GM12878 (cell line): ENCODE results near the gene SUPT4H1. TPM values are rescaled to one million over a fixed set of nuclear protein-coding genes. Genes with fewer than 3 reads are reported as not detected.
A peak's percentile ranks its signal among the peaks of the same experiment; 100 is the strongest.

Experiments
- ASH2L ChIP-seq: fragments of 300-600, 200-600 bp; sonication (generic); IDR thresholded peaks from 2 replicates; pipeline ENCODE4 v1.6.1; 2017; ENCODE audit warnings: low read depth, mild to moderate bottlenecking, borderline replicate concordance
- BCL11A ChIP-seq: IDR thresholded peaks from 2 replicates; pipeline ENCODE4 v1.6.1; 2011; ENCODE audit warnings: low read depth, low read length
- FOS ChIP-seq: IDR thresholded peaks from 3 replicates; pipeline ENCODE4 v1.6.1; 2011; ENCODE audit warnings: borderline replicate concordance; ENCODE audit not compliant: insufficient read length; ENCODE audit errors: extremely low read depth
- HDAC2 ChIP-seq: fragments of 200-600 bp; sonication (generic); IDR thresholded peaks from 2 replicates; pipeline ENCODE4 v1.6.1; 2017
- IKZF1 ChIP-seq: fragments of 450-650 bp; conservative IDR thresholded peaks from 2 replicates; pipeline ENCODE4 v1.6.1; 2017; ENCODE audit warnings: antibody characterized with exemption, mild to moderate bottlenecking
- MEF2B ChIP-seq: fragments of 450-650 bp; IDR thresholded peaks from 2 replicates; pipeline ENCODE4 v1.6.1; 2018; ENCODE audit warnings: mild to moderate bottlenecking, moderate library complexity; ENCODE audit not compliant: partially characterized antibody, poor library complexity, severe bottlenecking
- NFIC ChIP-seq: IDR thresholded peaks from 2 replicates; pipeline ENCODE4 v1.6.1; 2012; ENCODE audit warnings: low read depth, mild to moderate bottlenecking, inconsistent platforms, low read length, moderate library complexity
- SIX5 ChIP-seq: IDR thresholded peaks from 2 replicates; pipeline ENCODE4 v1.6.1; 2011; ENCODE audit warnings: mild to moderate bottlenecking, low read depth, low read length, moderate library complexity; ENCODE audit not compliant: severe bottlenecking
- SMAD5 ChIP-seq: IDR thresholded peaks from 2 replicates; pipeline ENCODE4 v1.6.1; 2016; ENCODE audit warnings: antibody characterized with exemption, low read depth
- SP1 ChIP-seq: IDR thresholded peaks from one replicate; pipeline ENCODE4 v1.6.1; 2011; ENCODE audit warnings: low read depth, low read length
- ZNF217 ChIP-seq: fragments of 450-650 bp; IDR thresholded peaks from 2 replicates; pipeline ENCODE4 v1.6.1; 2017; ENCODE audit warnings: antibody characterized with exemption, mild to moderate bottlenecking
- ZNF24 ChIP-seq: fragments of 450-650 bp; IDR thresholded peaks from 2 replicates; pipeline ENCODE4 v1.6.1; 2017; ENCODE audit warnings: antibody characterized with exemption, mild to moderate bottlenecking
- polyA plus RNA-seq, 11 experiments: library from polyadenylated mRNA; depleted of rRNA in 4 of 11; unstranded in 6 of 11; stranded (reverse) in 5 of 11; fragments of >200 nt; fragmentation: Nextera tagmentation in 4 of 11; fragmentation: Illumina TruSeq in 1 of 11; extraction: Ambion mirVana in 4 of 11; extraction: Trizol in 1 of 11; gene quantifications; 1 replicate in 1 of 11; 2 replicates in 10 of 11; pipeline versions ENCODE4 v1.2.1 to v1.2.3, GENCODE V29; 2011 to 2016; ENCODE audit warnings: inconsistent platforms in 2 of 11, missing spikeins in 2 of 11, low read depth in 1 of 11
- total RNA-seq, 4 experiments: library from RNA; depleted of rRNA in 3 of 4; stranded (reverse); fragments of >200 nt in 3 of 4; fragmentation: Illumina TruSeq in 1 of 4; extraction: Trizol in 1 of 4; gene quantifications; 2 replicates each; pipeline versions ENCODE4 v1.2.1 to v1.2.3, GENCODE V29; 2013 to 2021
- TF ChIP-seq, protein P1 (sequence below): fragments of 450-650 bp; formaldehyde crosslinking; IDR thresholded peaks from 2 replicates; pipeline ENCODE4 v1.4.0; 2020; ENCODE audit warnings: mild to moderate bottlenecking, moderate library complexity
- TF ChIP-seq, protein P2 (sequence below): IDR thresholded peaks from 2 replicates; pipeline ENCODE4 v1.6.1; 2012; ENCODE audit warnings: low read depth, low read length, improper control_type of control experiment
- TF ChIP-seq, protein P3 (sequence below): IDR thresholded peaks from 2 replicates; pipeline ENCODE4 v1.6.1; 2012; ENCODE audit warnings: mild to moderate bottlenecking, low read depth, low read length
- TF ChIP-seq, protein P4 (sequence below): fragments of 450-650 bp; IDR thresholded peaks from 2 replicates; pipeline ENCODE4 v1.6.1; 2017; ENCODE audit warnings: mild to moderate bottlenecking, moderate library complexity

SUPT4H1 gene
- total and polyA plus RNA-seq, 10 of the 15 experiments (the other 5 are each of a cell fraction or from before 2014, with no cell fraction given): 83.8 to 293 (median 128) TPM

DNA sequence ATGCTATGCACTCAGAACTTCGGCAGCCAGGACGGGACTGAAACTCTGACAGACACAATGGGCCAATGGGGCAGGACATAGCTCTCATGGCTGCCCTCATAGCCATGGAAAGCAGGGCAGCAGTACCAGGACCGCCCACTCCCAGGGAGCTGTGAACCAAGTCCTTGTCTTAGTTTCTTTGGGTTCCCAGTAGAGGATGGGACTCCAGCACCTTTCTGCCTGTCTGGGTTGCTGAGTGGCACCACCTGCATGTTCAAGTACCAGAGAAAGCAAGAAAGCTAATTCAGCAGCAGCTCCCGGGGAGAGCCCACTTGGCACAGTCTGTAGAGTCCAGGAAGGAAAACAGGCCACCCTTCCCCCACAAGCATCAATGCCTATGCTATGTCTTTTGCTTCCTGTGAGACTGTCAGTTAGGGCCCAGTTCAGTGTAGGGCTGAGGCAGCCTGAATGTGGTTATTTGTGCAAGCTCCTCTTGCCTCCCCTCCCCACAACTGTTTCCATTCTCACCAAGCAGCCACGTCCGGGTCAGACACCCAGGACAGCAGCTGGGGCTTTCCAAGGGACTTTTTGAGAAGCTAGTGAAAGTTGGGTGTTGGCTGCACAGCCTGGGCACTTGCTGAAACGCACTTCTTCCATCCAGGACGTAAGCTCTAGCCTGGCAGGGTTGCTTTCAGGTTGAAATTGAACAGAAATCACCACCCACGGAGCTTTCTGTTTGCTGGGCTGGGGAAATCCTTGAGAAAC, 7.8 kb downstream of the SUPT4H1 start (continued):
- TF ChIP-seq, protein P1, sequence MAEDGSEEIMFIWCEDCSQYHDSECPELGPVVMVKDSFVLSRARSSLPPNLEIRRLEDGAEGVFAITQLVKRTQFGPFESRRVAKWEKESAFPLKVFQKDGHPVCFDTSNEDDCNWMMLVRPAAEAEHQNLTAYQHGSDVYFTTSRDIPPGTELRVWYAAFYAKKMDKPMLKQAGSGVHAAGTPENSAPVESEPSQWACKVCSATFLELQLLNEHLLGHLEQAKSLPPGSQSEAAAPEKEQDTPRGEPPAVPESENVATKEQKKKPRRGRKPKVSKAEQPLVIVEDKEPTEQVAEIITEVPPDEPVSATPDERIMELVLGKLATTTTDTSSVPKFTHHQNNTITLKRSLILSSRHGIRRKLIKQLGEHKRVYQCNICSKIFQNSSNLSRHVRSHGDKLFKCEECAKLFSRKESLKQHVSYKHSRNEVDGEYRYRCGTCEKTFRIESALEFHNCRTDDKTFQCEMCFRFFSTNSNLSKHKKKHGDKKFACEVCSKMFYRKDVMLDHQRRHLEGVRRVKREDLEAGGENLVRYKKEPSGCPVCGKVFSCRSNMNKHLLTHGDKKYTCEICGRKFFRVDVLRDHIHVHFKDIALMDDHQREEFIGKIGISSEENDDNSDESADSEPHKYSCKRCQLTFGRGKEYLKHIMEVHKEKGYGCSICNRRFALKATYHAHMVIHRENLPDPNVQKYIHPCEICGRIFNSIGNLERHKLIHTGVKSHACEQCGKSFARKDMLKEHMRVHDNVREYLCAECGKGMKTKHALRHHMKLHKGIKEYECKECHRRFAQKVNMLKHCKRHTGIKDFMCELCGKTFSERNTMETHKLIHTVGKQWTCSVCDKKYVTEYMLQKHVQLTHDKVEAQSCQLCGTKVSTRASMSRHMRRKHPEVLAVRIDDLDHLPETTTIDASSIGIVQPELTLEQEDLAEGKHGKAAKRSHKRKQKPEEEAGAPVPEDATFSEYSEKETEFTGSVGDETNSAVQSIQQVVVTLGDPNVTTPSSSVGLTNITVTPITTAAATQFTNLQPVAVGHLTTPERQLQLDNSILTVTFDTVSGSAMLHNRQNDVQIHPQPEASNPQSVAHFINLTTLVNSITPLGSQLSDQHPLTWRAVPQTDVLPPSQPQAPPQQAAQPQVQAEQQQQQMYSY (CRISPR knock-in tag): no peak
- TF ChIP-seq BCL11A (peak; percentile 43), MEF2B (peak; percentile 77), SP1 (peak; percentile 76), FOS (no peak), IKZF1 (peak; percentile 95), ZNF24 (0 out of 2 replicates have a peak, but pooled peaks have one; percentile 48), SIX5 (peak; percentile 24), HDAC2 (no peak), ZNF217 (no peak), NFIC (no peak), SMAD5 (no peak; the same call in none of the 2 replicates), ASH2L (no peak)
- TF ChIP-seq, protein P2, sequence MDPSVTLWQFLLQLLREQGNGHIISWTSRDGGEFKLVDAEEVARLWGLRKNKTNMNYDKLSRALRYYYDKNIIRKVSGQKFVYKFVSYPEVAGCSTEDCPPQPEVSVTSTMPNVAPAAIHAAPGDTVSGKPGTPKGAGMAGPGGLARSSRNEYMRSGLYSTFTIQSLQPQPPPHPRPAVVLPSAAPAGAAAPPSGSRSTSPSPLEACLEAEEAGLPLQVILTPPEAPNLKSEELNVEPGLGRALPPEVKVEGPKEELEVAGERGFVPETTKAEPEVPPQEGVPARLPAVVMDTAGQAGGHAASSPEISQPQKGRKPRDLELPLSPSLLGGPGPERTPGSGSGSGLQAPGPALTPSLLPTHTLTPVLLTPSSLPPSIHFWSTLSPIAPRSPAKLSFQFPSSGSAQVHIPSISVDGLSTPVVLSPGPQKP: no peak
- TF ChIP-seq, protein P3, sequence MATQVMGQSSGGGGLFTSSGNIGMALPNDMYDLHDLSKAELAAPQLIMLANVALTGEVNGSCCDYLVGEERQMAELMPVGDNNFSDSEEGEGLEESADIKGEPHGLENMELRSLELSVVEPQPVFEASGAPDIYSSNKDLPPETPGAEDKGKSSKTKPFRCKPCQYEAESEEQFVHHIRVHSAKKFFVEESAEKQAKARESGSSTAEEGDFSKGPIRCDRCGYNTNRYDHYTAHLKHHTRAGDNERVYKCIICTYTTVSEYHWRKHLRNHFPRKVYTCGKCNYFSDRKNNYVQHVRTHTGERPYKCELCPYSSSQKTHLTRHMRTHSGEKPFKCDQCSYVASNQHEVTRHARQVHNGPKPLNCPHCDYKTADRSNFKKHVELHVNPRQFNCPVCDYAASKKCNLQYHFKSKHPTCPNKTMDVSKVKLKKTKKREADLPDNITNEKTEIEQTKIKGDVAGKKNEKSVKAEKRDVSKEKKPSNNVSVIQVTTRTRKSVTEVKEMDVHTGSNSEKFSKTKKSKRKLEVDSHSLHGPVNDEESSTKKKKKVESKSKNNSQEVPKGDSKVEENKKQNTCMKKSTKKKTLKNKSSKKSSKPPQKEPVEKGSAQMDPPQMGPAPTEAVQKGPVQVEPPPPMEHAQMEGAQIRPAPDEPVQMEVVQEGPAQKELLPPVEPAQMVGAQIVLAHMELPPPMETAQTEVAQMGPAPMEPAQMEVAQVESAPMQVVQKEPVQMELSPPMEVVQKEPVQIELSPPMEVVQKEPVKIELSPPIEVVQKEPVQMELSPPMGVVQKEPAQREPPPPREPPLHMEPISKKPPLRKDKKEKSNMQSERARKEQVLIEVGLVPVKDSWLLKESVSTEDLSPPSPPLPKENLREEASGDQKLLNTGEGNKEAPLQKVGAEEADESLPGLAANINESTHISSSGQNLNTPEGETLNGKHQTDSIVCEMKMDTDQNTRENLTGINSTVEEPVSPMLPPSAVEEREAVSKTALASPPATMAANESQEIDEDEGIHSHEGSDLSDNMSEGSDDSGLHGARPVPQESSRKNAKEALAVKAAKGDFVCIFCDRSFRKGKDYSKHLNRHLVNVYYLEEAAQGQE: peak; percentile 58; the same call in 1 of the 2 replicates
- TF ChIP-seq, protein P4, sequence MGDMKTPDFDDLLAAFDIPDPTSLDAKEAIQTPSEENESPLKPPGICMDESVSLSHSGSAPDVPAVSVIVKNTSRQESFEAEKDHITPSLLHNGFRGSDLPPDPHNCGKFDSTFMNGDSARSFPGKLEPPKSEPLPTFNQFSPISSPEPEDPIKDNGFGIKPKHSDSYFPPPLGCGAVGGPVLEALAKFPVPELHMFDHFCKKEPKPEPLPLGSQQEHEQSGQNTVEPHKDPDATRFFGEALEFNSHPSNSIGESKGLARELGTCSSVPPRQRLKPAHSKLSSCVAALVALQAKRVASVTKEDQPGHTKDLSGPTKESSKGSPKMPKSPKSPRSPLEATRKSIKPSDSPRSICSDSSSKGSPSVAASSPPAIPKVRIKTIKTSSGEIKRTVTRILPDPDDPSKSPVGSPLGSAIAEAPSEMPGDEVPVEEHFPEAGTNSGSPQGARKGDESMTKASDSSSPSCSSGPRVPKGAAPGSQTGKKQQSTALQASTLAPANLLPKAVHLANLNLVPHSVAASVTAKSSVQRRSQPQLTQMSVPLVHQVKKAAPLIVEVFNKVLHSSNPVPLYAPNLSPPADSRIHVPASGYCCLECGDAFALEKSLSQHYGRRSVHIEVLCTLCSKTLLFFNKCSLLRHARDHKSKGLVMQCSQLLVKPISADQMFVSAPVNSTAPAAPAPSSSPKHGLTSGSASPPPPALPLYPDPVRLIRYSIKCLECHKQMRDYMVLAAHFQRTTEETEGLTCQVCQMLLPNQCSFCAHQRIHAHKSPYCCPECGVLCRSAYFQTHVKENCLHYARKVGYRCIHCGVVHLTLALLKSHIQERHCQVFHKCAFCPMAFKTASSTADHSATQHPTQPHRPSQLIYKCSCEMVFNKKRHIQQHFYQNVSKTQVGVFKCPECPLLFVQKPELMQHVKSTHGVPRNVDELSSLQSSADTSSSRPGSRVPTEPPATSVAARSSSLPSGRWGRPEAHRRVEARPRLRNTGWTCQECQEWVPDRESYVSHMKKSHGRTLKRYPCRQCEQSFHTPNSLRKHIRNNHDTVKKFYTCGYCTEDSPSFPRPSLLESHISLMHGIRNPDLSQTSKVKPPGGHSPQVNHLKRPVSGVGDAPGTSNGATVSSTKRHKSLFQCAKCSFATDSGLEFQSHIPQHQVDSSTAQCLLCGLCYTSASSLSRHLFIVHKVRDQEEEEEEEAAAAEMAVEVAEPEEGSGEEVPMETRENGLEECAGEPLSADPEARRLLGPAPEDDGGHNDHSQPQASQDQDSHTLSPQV: no peak
